T1000 (cell line): ENCODE measurements around the gene KRTAP12-3.
"Not testable (repeated sequence)": the region's sequence is repeated elsewhere in the genome, so short reads cannot be mapped to it uniquely, and the experiment has no call there.

Experiments
- DNase-seq: peaks from one replicate; lab custom pipeline; 2025; ENCODE audit warnings: mixed read lengths; lab: John Stamatoyannopoulos, UW

KRTAP12-3 gene

GRCh38 chr21:44685050-44685449 is 27.3 kb downstream of the KRTAP12-3 start:
- not testable (repeated sequence) for DNase-seq

DNA sequence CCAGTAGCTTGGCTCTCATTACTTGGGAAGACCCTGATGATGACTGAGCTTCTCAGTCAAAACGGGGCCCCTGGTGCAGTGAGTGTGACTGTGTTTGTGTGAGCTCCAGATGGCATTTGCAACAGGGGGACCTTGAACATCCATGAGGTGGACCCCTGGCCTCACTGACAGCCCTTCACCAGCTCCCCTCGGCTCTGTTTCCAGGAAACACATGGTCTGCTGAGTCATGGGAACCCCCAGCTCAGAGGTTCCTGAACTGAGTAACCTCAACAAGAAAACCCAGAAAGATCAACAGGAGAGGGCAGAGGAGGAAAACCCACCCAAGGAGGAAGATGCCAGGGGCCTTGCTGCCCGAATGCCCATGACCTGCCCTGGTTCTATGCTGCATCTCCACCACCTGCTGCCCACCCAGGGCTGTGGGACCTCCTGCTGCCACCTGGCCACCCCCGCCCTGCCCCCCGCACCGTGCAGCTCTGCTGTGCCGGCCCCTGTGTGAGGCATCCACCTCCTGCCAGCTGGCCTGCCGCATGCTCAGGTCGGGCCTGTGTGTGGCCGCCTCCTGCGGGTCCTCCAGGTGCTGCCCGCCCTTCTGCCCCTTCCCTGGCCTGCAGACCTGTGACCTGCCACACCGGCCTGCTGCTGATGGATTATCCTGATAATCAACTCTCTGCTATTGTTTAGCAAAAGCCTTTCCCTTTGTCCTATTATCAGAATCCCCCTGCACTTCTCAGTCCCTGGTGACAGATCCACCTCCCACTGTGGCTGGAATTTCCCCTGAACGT is 28.5 kb downstream of the KRTAP12-3 start:
- no peak for DNase-seq

DNA sequence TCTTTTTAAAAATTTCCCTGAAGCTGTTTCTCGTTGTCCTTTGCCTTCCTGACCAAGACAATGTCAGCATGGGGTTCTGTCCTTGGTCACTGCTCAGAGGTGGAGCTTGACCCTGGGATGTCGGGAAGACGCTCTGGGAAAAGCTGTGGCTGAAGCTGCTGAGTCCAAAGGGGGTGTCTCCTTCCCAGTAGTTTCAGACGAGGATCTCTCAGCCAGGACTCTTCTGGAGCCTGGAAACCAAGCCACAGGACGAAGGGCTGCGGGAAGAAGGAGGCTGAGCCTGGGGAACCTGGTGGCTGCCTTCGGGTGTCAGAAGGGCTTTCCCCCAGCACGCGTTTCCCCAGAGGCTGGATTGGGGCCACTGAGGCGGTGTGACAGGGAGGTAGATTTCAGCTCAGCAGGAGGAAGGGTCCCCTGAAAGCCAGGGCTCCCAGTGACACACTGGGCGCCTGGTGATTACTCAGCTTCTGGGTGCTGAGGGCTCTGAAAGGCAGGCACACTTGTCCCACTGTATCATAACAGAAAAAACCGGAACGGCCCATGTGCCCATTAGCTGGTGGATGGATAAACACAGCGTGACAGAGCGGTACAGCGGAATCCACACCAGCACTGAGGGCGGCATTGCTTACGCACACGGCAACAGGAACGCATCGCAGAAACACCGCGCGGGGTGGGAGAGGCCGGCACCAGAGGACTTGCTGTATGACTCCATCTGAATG is 29.3 kb downstream of the KRTAP12-3 start:
- DNase-seq: no peak

GRCh38 chr21:44687671-44688070 is 29.9 kb downstream of the KRTAP12-3 start:
- DNase-seq: no peak

DNA sequence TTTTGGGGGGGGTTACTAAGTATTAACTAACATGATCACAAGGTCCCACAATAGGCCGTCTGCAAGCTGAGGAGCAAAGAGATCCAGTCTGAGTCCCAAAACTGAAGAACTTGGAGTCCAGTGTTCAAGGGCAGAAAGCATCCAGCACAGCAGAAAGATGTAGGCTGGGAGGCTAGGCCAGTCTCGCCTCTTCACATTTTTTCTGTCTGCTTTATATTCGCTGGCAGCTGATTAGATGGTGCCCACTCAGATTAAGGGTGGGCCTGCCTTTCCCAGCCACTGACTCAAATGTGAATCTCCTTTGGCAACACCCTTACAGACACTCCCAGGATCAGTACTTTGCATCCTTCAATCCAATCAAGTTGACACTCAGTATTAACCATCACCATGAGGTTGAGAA is 32.0 kb downstream of the KRTAP12-3 start:
- DNase-seq: not testable (repeated sequence)

GRCh38 chr21:44691686-44692085 is 34.0 kb downstream of the KRTAP12-3 start:
- no peak for DNase-seq

- DNase-seq: no peak
These were observed 35.2 kb downstream of the KRTAP12-3 start for GRCh38 chr21:44692798-44693512.

- no peak for DNase-seq
These were observed 37.0 kb downstream of the KRTAP12-3 start for GRCh38 chr21:44694776-44695175.

DNA sequence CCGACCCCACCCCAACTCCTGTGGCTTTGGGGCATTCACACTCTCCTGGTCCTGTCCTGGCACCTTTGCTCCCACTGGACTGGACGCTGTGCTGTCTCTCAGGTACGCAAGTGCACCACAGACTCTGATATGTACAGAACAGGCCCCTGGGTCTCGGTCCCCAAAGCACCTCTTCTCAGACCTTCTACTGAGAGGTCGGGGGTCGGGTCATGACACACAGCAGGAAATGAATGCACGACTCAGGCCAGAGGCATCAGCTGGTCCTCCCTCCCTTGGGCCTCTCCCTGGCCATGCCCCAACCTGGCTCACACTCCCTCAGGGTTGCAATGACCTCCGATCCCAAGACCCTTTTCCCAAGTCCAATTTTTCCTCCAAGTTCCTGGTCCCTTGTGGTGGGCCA is 37.5 kb downstream of the KRTAP12-3 start:
- no peak for DNase-seq

GRCh38 chr21:44695641-44696040 is 37.9 kb downstream of the KRTAP12-3 start:
- DNase-seq: no peak

- no peak for DNase-seq
These were observed 38.8 kb downstream of the KRTAP12-3 start for GRCh38 chr21:44696572-44696971.

GRCh38 chr21:44697172-44697810 is 39.6 kb downstream of the KRTAP12-3 start, which contains the start of gene KRTAP10-12:
TSS of gene KRTAP10-12 (plus strand) at chr21:44697172. CDS start at chr21:44697202, 30 bp downstream.
- DNase-seq: not testable (repeated sequence)

DNA sequence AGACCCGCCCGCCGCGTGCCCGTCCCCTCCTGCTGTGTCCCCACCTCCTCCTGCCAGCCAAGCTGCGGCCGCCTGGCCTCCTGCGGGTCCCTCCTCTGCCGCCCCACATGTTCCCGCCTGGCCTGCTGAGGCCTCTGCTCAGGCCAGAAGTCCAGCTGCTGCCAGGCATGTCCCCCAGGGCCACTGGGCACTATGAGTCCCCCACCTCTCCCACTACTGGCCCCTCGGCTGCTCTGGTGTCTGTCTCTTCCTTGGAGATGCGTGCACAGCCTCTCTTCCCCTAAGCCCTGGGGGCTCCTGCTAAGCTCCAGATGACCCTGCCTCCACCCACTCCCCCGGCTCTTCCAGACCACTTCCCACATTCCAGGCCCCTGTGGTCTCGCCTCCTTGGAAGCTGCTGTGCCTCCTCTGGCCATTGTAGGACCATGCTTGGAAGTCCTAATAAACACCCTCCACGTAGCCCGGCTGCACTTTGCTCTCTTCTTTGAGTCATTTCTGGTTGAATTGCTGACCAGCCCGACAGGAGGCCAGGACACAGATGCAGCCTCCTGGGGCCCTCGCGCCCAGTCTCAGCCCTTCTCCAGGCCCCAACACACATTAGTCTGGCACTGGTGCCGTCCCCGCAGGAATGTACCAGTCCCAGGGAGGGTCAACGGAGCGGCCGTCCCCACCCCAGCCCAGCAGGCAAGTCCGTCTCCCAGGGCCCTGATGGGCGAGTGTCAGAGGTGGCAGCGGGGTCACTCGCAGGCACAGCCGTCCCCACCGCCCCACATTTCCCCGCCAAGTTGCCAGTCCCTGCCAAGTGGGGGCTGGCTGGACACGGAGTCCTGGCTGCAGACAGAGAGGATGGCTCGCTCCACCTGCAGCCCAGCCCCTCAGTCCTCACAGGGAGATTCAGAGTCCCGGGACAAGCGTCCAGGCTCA is 40.3 kb downstream of the KRTAP12-3 start:
- DNase-seq: no peak

GRCh38 chr21:44699502-44700001 is 41.8 kb downstream of the KRTAP12-3 start:
- DNase-seq: no peak

DNA sequence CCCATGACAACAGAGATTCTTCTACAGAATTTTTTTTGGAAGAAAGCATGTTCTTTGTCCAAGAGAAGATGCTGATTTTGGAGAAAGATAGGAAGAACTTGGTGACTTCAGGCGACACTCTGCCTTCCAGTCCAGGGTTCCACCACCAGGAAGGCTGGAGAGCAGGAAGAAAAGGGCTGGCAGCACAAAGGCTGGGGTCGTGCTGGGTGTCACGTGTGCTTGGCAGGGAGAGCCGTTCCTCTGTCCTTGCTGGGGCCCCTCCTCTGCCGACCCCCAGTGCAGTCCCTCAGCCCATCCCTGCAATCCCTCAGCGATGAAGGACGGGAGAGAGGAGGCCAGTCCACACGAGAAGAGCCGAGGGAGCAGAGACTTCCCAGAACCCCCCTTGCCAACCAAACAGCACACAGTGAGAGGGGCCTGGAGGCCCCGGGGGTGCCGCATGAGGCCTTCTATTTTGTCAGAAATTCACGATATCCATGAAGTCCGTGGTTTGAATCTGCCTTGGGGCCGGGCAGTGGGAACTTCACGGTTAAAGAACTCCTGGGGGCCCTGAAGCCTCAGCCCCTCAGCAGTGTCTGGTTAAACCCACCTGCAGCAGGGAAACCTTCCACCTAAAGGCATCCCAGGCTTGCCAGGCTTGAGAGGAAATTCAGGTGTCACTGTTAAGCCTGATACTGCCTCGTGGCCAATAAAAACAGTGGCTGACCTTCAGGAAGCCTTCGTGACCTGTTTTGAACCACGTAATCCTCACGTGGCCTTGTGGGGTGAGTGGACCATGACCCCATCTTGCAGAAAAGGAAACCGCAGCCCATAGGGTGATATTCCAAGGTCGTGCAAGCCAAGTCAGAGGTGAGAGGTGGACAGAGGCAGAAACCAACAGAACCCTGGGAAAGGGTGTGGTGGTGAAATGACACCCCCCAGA is 42.6 kb downstream of the KRTAP12-3 start:
- no peak for DNase-seq

DNA sequence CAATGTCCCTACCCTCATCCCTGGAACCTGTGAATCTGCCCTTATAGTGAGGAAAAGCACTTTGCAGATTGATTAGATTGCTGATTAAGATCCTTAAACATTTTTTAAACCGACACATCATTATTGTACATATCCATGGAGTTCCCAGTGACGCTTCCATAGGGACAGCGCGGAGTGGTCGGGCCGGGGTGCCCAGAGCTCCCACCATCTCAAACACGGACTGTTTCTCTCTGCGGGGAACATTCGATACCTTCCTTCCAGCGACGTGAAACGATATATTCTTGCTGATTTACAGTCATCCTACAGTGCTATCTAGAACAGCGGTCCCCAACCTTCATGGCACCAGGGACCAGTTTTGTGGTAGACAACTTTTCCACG is 43.3 kb downstream of the KRTAP12-3 start:
- no peak for DNase-seq

DNA sequence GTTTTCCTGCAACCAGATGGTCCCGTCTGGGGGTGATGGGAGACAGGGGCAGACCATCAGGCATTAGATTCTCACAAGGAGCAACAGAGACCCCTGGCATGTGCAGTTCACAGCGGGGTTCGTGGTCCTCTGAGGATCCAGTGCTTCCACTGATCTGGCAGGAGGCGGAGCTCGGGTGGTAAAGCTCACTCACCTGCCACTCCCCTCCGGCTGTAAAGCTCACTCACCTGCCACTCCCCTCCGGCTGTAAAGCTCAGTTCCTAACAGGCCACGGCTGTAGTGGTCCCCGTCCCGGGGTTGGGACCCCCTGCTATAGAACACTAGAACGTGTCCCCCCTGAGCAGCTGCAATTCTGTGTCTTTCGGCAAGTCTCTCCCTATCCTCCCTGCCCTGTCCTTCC is 43.8 kb downstream of the KRTAP12-3 start:
- DNase-seq: no peak

DNA sequence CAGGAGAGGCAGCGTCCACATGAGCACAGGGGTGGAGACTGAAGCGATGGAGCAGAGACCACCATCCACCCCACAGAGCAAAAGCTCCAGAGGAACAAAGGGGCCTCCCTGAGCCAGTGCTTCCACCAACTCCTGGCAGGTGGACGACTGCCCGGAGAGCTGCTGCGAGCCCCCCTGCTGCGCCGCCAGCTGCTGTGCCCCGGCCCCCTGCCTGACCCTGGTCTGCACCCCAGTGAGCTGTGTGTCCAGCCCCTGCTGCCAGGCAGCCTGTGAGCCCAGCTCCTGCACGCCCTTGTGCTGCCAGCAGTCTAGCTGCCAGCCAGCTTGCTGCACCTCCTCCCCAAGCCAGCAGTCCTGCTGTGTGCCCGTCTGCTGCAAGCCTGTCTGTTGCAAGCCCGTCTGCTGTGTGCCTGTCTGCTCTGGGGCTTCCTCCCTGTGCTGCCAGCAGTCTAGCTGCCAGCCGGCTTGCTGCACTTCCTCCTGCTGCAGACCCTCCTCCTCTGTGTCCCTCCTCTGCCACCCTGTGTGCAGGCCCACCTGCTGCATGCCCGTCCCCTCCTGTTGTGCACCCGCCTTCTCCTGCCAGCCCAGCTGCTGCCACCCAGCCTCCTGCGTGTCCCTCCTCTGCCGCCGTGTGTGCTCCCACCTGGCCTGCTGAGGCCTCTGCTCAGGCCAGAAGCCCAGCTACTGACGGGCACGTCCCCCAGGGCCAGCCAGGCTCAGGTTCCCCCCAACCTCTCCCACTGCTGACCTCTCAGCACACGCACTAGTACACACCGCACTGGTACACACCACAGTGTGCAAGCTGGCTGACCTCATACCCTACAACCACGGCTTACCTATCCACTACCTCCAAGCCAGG is 44.6 kb downstream of the KRTAP12-3 start:
- DNase-seq: no peak
